DOHH2 (cell line): ENCODE data around the gene EPHB2.

Experiments
- CTCF ChIP-seq: fragments of 200-600 bp; sonication (generic); IDR thresholded peaks from one replicate; pipeline ENCODE4 v1.5.1; 2014; ENCODE audit warnings: antibody characterized with exemption, mild to moderate bottlenecking, low read depth, low read length; ENCODE audit not compliant: poor library complexity, severe bottlenecking
- EZH2phosphoT487 ChIP-seq: fragments of 200-600 bp; sonication (generic); IDR thresholded peaks from 2 replicates; pipeline ENCODE4 v1.6.1; 2017; ENCODE audit warnings: borderline replicate concordance, mild to moderate bottlenecking, antibody characterized with exemption, low read length, moderate library complexity, mixed read lengths

- TF ChIP-seq CTCF (no peak), EZH2phosphoT487 (no peak)
Measured at GRCh38 chr1:22932803-22933470, 222.3 kb downstream of the EPHB2 start.
